ENCODE results near the gene FRMD4A. TPM values are rescaled to one million over a fixed set of nuclear protein-coding genes. Genes with fewer than 3 reads are reported as not detected.

The FRMD4A gene
- total RNA-seq, 4 donors from 2014 or later: 27.5 to 40.4 (median 33.0) TPM

- DNase-seq (ENCODE audit: low spot score in 2 of 2): no peak
- no peak for TF ChIP-seq POLR2A (IDR thresholded peaks at IDR 0.05)
- TF ChIP-seq, protein P1, sequence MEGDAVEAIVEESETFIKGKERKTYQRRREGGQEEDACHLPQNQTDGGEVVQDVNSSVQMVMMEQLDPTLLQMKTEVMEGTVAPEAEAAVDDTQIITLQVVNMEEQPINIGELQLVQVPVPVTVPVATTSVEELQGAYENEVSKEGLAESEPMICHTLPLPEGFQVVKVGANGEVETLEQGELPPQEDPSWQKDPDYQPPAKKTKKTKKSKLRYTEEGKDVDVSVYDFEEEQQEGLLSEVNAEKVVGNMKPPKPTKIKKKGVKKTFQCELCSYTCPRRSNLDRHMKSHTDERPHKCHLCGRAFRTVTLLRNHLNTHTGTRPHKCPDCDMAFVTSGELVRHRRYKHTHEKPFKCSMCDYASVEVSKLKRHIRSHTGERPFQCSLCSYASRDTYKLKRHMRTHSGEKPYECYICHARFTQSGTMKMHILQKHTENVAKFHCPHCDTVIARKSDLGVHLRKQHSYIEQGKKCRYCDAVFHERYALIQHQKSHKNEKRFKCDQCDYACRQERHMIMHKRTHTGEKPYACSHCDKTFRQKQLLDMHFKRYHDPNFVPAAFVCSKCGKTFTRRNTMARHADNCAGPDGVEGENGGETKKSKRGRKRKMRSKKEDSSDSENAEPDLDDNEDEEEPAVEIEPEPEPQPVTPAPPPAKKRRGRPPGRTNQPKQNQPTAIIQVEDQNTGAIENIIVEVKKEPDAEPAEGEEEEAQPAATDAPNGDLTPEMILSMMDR (IDR thresholded peaks at IDR 0.05): no peak
- intact Hi-C loops (cut with DNase I; ENCODE audit: low total_unique reads): no loop called here
- no peak overlapping the region for H3K4me3 ChIP-seq (ENCODE audit: low read depth, poor library complexity, severe bottlenecking)
- WGBS, 2 donors: 92 to 96% methylated on average over 5 of the region's 5 CpGs
Measured at GRCh38 chr10:13637894-13638293, 692.8 kb downstream of the FRMD4A start.

DNA sequence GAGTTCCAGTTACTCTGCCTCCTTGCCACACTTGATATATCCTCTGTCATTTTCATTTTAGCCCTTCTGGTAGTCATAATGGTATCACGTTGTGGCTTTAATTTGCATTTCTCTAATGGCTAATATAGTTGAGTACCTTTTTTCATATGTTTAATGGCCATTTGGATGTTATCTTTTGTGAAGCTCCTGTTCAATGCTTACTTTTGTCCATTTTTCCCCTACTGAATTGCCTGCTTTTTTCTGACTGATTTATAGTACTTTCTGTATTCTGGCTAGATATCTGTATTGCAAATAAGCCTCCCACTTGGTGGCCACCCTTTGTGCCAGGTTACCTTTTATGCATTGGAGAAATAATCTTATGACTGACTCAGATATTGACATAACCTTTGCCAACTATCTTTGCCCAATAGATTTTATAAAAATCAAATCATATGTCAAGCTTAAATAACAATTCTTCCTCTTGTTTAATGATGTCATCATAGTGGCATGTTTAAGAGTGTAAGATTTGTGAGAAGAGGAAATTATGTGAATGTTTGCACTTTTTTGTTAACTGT lies 693.3 kb downstream of the FRMD4A start:
- intact Hi-C loops (cut with DNase I; ENCODE audit: low total_unique reads): no loop called here
- H3K4me3 ChIP-seq (ENCODE audit: low read depth, poor library complexity, severe bottlenecking): no peak overlapping the region
- 77 to 83% methylated on average over 1 of the region's 1 CpG for WGBS, 2 donors
- no peak for TF ChIP-seq POLR2A (IDR thresholded peaks at IDR 0.05)
- TF ChIP-seq, protein P1 (IDR thresholded peaks at IDR 0.05): no peak
- DNase-seq (ENCODE audit: low spot score in 2 of 2): no peak

GRCh38 chr10:13636776-13637175 lies 693.9 kb downstream of the FRMD4A start:
- no peak for TF ChIP-seq POLR2A (IDR thresholded peaks at IDR 0.05)
- TF ChIP-seq, protein P1 (IDR thresholded peaks at IDR 0.05): no peak
- no peak for DNase-seq (ENCODE audit: low spot score in 2 of 2)
- intact Hi-C loops (cut with DNase I; ENCODE audit: low total_unique reads): no loop called here
- H3K4me3 ChIP-seq (ENCODE audit: low read depth, poor library complexity, severe bottlenecking): no peak overlapping the region
- WGBS, 2 donors: 91 to 94% methylated on average over 4 of the region's 4 CpGs

DNA sequence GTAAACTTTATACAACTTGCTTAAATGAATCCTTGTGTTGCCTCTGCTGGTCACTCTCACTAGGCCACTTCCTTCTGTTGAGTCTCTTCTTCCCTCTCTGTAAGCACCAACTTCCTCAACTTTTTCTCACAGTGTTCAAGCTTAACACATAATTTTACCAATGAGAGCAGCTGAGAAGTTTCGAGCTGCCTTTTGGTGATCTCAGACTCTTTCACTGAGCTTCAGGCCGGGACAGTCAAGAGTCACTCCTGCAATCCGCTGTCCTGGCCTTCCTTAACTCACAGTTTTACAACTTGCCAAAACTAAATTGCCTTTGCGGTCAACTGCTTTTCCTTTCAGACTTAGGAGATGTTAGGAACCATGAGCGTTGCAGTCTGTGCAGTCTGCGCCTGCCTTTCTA lies 696.5 kb downstream of the FRMD4A start:
- H3K4me3 ChIP-seq (ENCODE audit: low read depth, poor library complexity, severe bottlenecking): no peak overlapping the region
- DNase-seq (ENCODE audit: low spot score in 2 of 2): no peak
- TF ChIP-seq POLR2A (IDR thresholded peaks at IDR 0.05): no peak
- TF ChIP-seq, protein P1 (IDR thresholded peaks at IDR 0.05): no peak
- intact Hi-C loops (cut with DNase I; ENCODE audit: low total_unique reads): no loop called here
- 73 to 86% methylated on average over 6 of the region's 6 CpGs for WGBS, 2 donors

DNA sequence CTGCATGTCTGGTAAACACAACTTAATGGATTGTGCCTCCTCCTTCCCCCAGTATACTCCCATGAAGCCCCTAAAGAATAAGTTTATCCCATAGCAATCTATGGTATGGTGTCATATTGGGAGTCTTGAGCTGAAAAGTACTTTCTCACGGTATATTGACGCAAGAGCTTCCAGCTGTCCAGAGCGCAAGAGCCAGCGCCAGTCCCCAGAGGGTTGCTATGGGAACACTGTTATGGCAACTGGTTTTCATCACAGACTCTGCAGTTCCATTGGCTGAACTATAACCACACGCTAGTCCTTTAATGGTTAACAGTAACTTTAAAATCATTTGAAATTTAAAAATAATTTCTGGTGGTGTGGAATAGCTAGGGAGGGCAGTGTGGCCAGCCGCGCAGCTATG lies 697.0 kb downstream of the FRMD4A start:
- TF ChIP-seq, protein P1 (IDR thresholded peaks at IDR 0.05): no peak
- DNase-seq (ENCODE audit: low spot score in 2 of 2): no peak

GRCh38 chr10:13632884-13633440 lies 697.8 kb downstream of the FRMD4A start:
- no peak for DNase-seq (ENCODE audit: low spot score in 2 of 2)
- intact Hi-C loops (cut with DNase I; ENCODE audit: low total_unique reads): no loop called here
- TF ChIP-seq, protein P1 (IDR thresholded peaks at IDR 0.05): no peak
- no peak for TF ChIP-seq POLR2A (IDR thresholded peaks at IDR 0.05)
- H3K4me3 ChIP-seq (ENCODE audit: low read depth, poor library complexity, severe bottlenecking): no peak overlapping the region
- 66 to 80% methylated on average over 5 of the region's 5 CpGs for WGBS, 2 donors

More for the DNA sequence above, 697.0 kb downstream of the FRMD4A start:
- H3K4me3 ChIP-seq (ENCODE audit: low read depth, poor library complexity, severe bottlenecking): no peak overlapping the region
- WGBS, 2 donors: 72 to 74% methylated on average over 7 of the region's 7 CpGs
- intact Hi-C loops (cut with DNase I; ENCODE audit: low total_unique reads): no loop called here
